Gastrocnemius medialis (tissue), 4 donors: ENCODE results near the gene KLK5. TPM values are rescaled to one million over a fixed set of nuclear protein-coding genes. Genes with fewer than 3 reads are reported as not detected.

Experiments used
- ATAC-seq, 2 donors: fragments of 150-250 bp; one replicate each; pipeline ENCODE4 v1.9.1; 2016
- DNase-seq, 2 donors: peaks; one replicate each; pipeline ENCODE4 v3.0.0-alpha.2; 2019
- H3K27ac ChIP-seq, 4 donors: fragments of 200-600 bp; sonication (generic); 1 replicate in 1 of 4; 2 replicates in 3 of 4; pipeline ENCODE4 v1.5.1; 2016 to 2018; ENCODE audit warnings: mild to moderate bottlenecking in 2 of 4, moderate library complexity in 1 of 4
- H3K27me3 ChIP-seq, 3 donors: fragments of 200-600 bp; sonication (generic) in 2 of 3; 1 replicate in 1 of 3; 2 replicates in 2 of 3; pipeline versions ENCODE4 v1.5.1 to v1.6.0; 2016 to 2019; ENCODE audit warnings: mild to moderate bottlenecking in 1 of 3, moderate library complexity in 1 of 3
- H3K36me3 ChIP-seq, 2 donors: fragments of 200-600 bp; sonication (generic) in 1 of 2; one replicate each; pipeline ENCODE4 v1.5.1; 2017 to 2018
- H3K4me1 ChIP-seq, 2 donors: fragments of 200-600 bp; sonication (generic) in 1 of 2; one replicate each; pipeline ENCODE4 v1.5.1; 2016 to 2017; ENCODE audit warnings: mild to moderate bottlenecking in 2 of 2
- H3K4me3 ChIP-seq, 4 donors: fragments of 200-600 bp; sonication (generic) in 3 of 4; 1 replicate in 1 of 4; 2 replicates in 3 of 4; pipeline ENCODE4 v1.5.1; 2016 to 2019; ENCODE audit warnings: mild to moderate bottlenecking in 2 of 4
- H3K9me3 ChIP-seq, 3 donors: fragments of 200-600 bp; sonication (generic) in 2 of 3; 1 replicate in 1 of 3; 2 replicates in 2 of 3; pipeline ENCODE4 v1.5.1; 2016 to 2019
- POLR2A ChIP-seq, 2 donors: fragments of 450-650 bp; IDR thresholded peaks; one replicate each; pipeline ENCODE4 v1.6.1; 2017; ENCODE audit warnings: antibody characterized with exemption in 2 of 2, mild to moderate bottlenecking in 2 of 2, moderate library complexity in 2 of 2
- in situ Hi-C, 4 donors: fragments of 200-750 bp; cut with MboI; loops; one replicate each; pipeline versions ENCODE4 v1.15.0 to v1.8.0; 2017; ENCODE audit warnings: low sequenced_read_pairs in 4 of 4
- intact Hi-C: fragments of 100-400 bp; cut with DNase I; formaldehyde crosslinking; loops from one replicate; pipeline ENCODE4 v1.15.1; 2023; ENCODE audit warnings: low total_unique reads
- total RNA-seq, 4 donors: library from RNA; depleted of rRNA; stranded (reverse); fragments of >200 nt; gene quantifications; one replicate each; pipeline versions ENCODE4 v1.1.0 to v1.2.3, GENCODE V29; 2016
- TF ChIP-seq, protein P1 (sequence below), 5 experiments: fragments of 450-650 bp in 3 of 5; fragments of 200-600 bp in 2 of 5; sonication (generic) in 2 of 5; IDR thresholded peaks in 4 of 5; conservative IDR thresholded peaks in 1 of 5; 1 replicate in 4 of 5; 2 replicates in 1 of 5; pipeline ENCODE4 v1.5.1; 2016 to 2019; ENCODE audit warnings: antibody characterized with exemption in 5 of 5, mild to moderate bottlenecking in 3 of 5, moderate library complexity in 3 of 5

KLK5 gene
- total RNA-seq, 4 donors from 2014 or later: not detected

DNA sequence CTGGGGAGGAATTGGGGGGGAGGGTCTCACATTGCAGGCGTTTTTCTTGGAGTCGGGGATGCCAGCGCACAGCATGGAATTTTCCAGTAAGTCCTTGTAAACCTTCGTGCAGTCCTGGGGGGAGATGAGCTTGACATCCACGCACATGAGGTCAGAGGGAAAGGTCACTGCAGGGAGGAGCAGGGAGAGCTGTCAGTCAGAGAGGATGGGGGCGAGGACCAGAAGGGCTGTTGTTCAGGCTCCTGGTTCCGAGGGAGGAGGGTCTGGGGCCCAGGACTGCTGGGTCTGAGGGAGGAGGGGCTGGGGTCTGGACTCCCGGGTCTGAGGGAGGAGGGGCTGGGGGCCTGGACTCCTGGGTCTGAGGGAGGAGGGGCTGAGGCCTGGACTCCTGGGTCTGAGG, 26.9 kb upstream of the KLK5 start:
- TF ChIP-seq POLR2A (IDR thresholded peaks at IDR 0.05): no peak
- no peak overlapping the region for H3K4me3 ChIP-seq
- DNase-seq (no peak), ATAC-seq (no peak)
- intact Hi-C loops: no loop called here
- no peak overlapping the region for H3K27ac ChIP-seq
- H3K36me3 ChIP-seq: no peaks in the 10 kb centered on the region
- H3K9me3 ChIP-seq: no peaks in the 10 kb centered on the region
- in situ Hi-C loops: no loop called here
- no peaks in the 10 kb centered on the region for H3K4me1 ChIP-seq
- H3K27me3 ChIP-seq: peaks cover 0 to 3% (median 0%) of the 10 kb centered on the region in 3 donors

DNA sequence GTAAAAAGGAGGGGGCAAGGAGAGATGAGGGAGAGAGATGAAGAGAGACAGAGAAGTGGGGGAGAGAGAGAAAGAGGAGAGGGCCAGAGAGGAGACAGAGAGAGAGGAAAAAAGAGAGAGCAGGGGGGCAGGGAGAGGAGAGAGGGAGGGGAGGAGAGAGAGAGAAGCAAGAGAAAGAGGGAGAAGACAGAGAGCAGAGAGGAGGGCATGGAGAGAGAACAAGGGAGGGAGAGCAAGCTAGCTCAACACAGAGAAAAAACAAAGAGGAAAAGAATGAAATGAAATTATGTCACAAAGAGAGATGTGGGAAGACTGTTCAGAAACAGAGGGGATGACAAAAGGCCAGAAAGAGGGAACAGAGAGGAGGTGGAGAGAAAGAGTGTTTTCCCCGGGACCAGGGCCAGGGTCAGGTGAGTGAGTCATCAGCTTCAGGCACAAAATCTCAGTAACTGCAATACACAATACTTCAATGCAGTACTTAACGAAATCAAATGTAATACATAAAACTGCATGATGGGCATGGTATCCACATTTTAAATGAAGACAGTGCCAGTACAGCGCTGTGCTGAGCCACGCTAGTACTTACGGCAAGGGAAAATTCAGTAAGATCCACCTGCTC, 26.0 kb upstream of the KLK5 start:
- no peak overlapping the region for H3K4me3 ChIP-seq
- H3K4me1 ChIP-seq: no peaks in the 10 kb centered on the region
- H3K9me3 ChIP-seq: no peaks in the 10 kb centered on the region
- H3K27me3 ChIP-seq: peaks cover 0 to under 1% (median 0%) of the 10 kb centered on the region in 3 donors
- TF ChIP-seq, protein P1, sequence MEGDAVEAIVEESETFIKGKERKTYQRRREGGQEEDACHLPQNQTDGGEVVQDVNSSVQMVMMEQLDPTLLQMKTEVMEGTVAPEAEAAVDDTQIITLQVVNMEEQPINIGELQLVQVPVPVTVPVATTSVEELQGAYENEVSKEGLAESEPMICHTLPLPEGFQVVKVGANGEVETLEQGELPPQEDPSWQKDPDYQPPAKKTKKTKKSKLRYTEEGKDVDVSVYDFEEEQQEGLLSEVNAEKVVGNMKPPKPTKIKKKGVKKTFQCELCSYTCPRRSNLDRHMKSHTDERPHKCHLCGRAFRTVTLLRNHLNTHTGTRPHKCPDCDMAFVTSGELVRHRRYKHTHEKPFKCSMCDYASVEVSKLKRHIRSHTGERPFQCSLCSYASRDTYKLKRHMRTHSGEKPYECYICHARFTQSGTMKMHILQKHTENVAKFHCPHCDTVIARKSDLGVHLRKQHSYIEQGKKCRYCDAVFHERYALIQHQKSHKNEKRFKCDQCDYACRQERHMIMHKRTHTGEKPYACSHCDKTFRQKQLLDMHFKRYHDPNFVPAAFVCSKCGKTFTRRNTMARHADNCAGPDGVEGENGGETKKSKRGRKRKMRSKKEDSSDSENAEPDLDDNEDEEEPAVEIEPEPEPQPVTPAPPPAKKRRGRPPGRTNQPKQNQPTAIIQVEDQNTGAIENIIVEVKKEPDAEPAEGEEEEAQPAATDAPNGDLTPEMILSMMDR (IDR thresholded peaks at IDR 0.05 in 4 of 5, conservative IDR thresholded peaks at IDR 0.05 in 1 of 5): no peak
- TF ChIP-seq POLR2A (IDR thresholded peaks at IDR 0.05): no peak
- DNase-seq: no peak
- no peak for ATAC-seq
- in situ Hi-C loops (no loop called here), intact Hi-C loops (no loop called here)
- no peak overlapping the region for H3K27ac ChIP-seq
- H3K36me3 ChIP-seq: no peaks in the 10 kb centered on the region

DNA sequence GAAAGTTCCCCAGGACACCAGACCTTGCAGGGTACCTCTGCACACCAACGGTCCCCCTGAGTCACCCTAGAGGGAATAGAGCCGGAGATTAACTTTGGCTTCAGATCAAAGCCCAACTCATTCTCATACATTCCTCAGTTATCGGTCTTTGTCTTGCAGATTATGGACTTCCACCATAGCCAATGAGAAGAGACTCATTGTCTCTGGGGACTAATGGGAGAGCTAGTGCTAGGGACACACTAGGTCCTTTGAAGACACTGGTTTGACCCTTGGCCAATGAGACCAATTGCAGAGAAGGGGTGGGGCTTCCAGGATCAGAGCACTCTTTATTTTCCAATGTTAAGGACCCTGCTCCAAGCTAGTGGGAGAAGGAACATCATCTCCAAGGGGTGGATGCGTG, 24.8 kb upstream of the KLK5 start:
- no peak for TF ChIP-seq POLR2A (IDR thresholded peaks at IDR 0.05)
- TF ChIP-seq, protein P1 (IDR thresholded peaks at IDR 0.05 in 4 of 5, conservative IDR thresholded peaks at IDR 0.05 in 1 of 5): no peak
- H3K27ac ChIP-seq: no peak overlapping the region
- H3K36me3 ChIP-seq: no peaks in the 10 kb centered on the region
- intact Hi-C loops: no loop called here
- H3K9me3 ChIP-seq: no peaks in the 10 kb centered on the region
- in situ Hi-C loops: no loop called here
- H3K4me1 ChIP-seq: no peaks in the 10 kb centered on the region
- H3K4me3 ChIP-seq: no peak overlapping the region
- H3K27me3 ChIP-seq: no peaks in the 10 kb centered on the region
- ATAC-seq (no peak), DNase-seq (no peak)

DNA sequence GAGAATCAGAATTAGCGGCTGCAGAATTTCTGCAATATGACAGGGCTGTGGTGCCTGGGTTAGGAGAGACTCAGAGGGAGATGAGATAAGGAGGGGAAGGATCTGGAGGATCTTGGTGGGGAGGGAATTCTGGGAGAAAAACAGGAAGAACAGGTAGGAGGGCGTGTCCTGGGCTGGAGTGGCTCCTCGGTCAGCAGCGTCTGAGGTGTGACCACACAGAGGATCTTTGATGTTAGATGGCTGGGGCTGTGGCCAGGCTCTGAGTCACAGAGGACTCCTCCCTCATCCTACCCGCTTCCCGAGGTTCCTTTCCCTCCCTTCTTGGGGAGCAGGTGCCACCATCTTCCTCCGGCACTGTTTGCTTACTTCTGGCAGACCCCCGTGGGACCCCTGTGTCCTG, 22.9 kb upstream of the KLK5 start:
- Histone ChIP-seq H3K36me3 (no peaks in the 10 kb centered on the region), H3K27ac (no peak overlapping the region), H3K4me1 (no peaks in the 10 kb centered on the region), H3K27me3 (no peaks in the 10 kb centered on the region), H3K9me3 (no peaks in the 10 kb centered on the region), H3K4me3 (no peak overlapping the region)
- ATAC-seq (no peak), DNase-seq (no peak)
- in situ Hi-C loops: no loop called here
- intact Hi-C loops: no loop called here
- TF ChIP-seq, protein P1 (IDR thresholded peaks at IDR 0.05 in 4 of 5, conservative IDR thresholded peaks at IDR 0.05 in 1 of 5): no peak
- no peak for TF ChIP-seq POLR2A (IDR thresholded peaks at IDR 0.05)

DNA sequence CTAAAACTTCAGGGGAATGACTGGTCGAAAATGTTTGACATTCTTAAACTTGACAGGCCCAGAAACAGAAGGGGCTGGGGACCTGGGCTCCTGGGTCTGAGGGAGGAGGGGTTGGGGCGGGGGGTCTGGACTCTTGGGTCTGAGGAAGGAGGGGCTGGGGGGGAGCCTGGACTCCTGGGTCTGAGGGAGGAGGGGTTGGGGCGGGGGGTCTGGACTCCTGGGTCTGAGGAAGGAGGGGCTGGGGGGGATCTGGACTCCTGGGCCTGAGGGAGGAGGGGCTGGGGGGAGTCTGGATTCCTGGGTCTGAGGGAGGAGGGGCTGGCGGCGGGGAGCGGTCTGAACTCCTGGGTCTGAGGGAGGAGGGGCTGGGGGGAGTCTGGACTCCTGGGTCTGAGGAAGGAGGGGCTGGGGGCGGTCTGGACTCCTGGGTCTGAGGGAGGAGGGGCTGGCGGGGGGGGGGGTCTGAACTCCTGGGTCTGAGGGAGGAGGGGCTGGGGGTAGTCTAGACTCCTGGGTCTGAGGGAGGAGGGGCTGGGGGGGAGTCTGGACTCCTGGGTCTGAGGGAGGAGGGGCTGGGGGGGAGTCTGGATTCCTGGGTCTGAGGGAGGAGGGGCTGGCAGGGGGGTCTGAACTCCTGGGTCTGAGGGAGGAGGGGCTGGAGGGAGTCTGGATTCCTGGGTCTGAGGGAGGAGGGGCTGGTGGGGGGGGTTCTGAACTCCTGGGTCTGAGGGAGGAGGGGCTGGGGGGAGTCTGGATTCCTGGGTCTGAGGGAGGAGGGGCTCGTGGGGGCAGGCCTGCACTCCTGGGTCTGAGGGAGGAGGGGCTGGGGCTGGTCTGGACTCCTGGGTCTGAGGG, 22.1 kb upstream of the KLK5 start:
- Histone ChIP-seq H3K4me1 (no peaks in the 10 kb centered on the region), H3K36me3 (no peaks in the 10 kb centered on the region), H3K9me3 (no peaks in the 10 kb centered on the region), H3K4me3 (no peak overlapping the region), H3K27ac (no peak overlapping the region), H3K27me3 (no peaks in the 10 kb centered on the region)
- in situ Hi-C loops (no loop called here), intact Hi-C loops (no loop called here)
- DNase-seq (no peak), ATAC-seq (no peak)
- TF ChIP-seq, protein P1 (IDR thresholded peaks at IDR 0.05 in 4 of 5, conservative IDR thresholded peaks at IDR 0.05 in 1 of 5): no peak
- TF ChIP-seq POLR2A (IDR thresholded peaks at IDR 0.05): no peak
